ENCODE results near the gene ATP6V1B1.

- TF ChIP-seq CTCF (IDR thresholded peaks at IDR 0.05) (no peak), POLR2A (IDR thresholded peaks at IDR 0.05) (no peak), POLR2AphosphoS5 (IDR thresholded peaks at IDR 0.05; ENCODE audit: insufficient read depth in 1 of 2, low read depth in 1 of 2) (no peak)
Measured at GRCh38 chr2:70947556-70948184, 12.0 kb downstream of the ATP6V1B1 start.
